ENCODE measurements around the gene ALPP. TPM values are rescaled to one million over a fixed set of nuclear protein-coding genes. Genes with fewer than 3 reads are reported as not detected.

ALPP gene
- polyA plus RNA-seq, 1 donor from 2014 or later, result not detected

DNA sequence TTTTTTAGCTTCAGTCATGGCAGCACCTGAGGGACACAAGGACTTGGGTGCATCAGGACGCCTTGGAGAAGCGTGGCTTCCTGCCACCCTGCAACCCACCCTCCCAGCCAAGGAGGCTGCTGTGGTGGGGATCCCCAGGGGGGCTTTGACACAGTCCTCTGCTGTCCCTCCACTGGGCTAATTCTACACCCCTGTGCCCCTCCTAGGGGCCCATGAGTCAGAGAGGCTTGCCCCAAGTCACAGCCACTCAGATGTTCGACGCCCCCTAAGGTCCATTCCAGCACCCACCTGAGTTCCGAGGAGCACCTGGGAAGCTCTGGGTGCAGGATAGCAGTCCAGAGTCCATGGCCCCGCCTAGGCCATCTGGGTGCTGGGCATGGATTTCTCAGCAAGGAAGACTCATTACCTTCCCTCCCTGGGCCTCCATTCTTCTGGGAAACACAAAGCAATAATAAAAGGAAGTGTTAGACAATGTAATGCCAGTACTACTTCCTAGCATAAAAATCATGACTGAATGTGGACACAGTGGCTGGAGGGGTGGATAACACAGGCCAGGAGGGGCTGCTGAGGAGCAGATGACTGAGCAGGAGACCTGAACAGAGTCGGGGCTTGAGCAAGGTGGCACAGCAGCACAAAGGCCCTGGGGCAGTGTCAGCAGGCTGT, 31.8 kb downstream of the ALPP start:
- Histone ChIP-seq H3K9me2 (ENCODE audit: insufficient read depth, low read length) (no peaks in the 10 kb centered on the region), H4K20me1 (ENCODE audit: insufficient read depth) (no peaks in the 10 kb centered on the region), H3K9ac (ENCODE audit: low read length) (no peak overlapping the region), H3K27ac (ENCODE audit: low read length) (no peak overlapping the region), H3K27me3 (ENCODE audit: insufficient read depth, low read depth, low read length) (no peaks in the 10 kb centered on the region), H3K79me2 (replicated peaks; ENCODE audit: insufficient read depth, low read length) (no peaks in the 10 kb centered on the region), H2AFZ (ENCODE audit: low read depth, low read length) (no peak overlapping the region), H3K9me3 (ENCODE audit: low read length) (no peaks in the 10 kb centered on the region), H3K4me3 (ENCODE audit: low read length) (no peak overlapping the region), H3K4me2 (ENCODE audit: low read length) (no peak overlapping the region), H3F3A (ENCODE audit: insufficient read depth, low read length, poor library complexity, severe bottlenecking) (no peaks in the 10 kb centered on the region), H3K36me3 (ENCODE audit: insufficient read depth, low read length) (no peaks in the 10 kb centered on the region)
- TF ChIP-seq, protein P1, sequence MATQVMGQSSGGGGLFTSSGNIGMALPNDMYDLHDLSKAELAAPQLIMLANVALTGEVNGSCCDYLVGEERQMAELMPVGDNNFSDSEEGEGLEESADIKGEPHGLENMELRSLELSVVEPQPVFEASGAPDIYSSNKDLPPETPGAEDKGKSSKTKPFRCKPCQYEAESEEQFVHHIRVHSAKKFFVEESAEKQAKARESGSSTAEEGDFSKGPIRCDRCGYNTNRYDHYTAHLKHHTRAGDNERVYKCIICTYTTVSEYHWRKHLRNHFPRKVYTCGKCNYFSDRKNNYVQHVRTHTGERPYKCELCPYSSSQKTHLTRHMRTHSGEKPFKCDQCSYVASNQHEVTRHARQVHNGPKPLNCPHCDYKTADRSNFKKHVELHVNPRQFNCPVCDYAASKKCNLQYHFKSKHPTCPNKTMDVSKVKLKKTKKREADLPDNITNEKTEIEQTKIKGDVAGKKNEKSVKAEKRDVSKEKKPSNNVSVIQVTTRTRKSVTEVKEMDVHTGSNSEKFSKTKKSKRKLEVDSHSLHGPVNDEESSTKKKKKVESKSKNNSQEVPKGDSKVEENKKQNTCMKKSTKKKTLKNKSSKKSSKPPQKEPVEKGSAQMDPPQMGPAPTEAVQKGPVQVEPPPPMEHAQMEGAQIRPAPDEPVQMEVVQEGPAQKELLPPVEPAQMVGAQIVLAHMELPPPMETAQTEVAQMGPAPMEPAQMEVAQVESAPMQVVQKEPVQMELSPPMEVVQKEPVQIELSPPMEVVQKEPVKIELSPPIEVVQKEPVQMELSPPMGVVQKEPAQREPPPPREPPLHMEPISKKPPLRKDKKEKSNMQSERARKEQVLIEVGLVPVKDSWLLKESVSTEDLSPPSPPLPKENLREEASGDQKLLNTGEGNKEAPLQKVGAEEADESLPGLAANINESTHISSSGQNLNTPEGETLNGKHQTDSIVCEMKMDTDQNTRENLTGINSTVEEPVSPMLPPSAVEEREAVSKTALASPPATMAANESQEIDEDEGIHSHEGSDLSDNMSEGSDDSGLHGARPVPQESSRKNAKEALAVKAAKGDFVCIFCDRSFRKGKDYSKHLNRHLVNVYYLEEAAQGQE (IDR thresholded peaks at IDR 0.05; ENCODE audit: borderline replicate concordance), result no peak
- TF ChIP-seq POLR2AphosphoS5 (IDR thresholded peaks at IDR 0.05), result no peak
- TF ChIP-seq SMC3 (conservative IDR thresholded peaks at IDR 0.05; ENCODE audit: poor library complexity), result no peak
- TF ChIP-seq MXI1 (conservative IDR thresholded peaks at IDR 0.05; ENCODE audit: poor library complexity, severe bottlenecking), result no peak
- TF ChIP-seq EP300 (conservative IDR thresholded peaks at IDR 0.05; ENCODE audit: poor library complexity, severe bottlenecking), result no peak
- TF ChIP-seq RAD21 (conservative IDR thresholded peaks at IDR 0.05), result no peak
- TF ChIP-seq, protein P2, sequence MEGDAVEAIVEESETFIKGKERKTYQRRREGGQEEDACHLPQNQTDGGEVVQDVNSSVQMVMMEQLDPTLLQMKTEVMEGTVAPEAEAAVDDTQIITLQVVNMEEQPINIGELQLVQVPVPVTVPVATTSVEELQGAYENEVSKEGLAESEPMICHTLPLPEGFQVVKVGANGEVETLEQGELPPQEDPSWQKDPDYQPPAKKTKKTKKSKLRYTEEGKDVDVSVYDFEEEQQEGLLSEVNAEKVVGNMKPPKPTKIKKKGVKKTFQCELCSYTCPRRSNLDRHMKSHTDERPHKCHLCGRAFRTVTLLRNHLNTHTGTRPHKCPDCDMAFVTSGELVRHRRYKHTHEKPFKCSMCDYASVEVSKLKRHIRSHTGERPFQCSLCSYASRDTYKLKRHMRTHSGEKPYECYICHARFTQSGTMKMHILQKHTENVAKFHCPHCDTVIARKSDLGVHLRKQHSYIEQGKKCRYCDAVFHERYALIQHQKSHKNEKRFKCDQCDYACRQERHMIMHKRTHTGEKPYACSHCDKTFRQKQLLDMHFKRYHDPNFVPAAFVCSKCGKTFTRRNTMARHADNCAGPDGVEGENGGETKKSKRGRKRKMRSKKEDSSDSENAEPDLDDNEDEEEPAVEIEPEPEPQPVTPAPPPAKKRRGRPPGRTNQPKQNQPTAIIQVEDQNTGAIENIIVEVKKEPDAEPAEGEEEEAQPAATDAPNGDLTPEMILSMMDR (IDR thresholded peaks at IDR 0.05; ENCODE audit: poor library complexity, severe bottlenecking), result no peak
- TF ChIP-seq TAF1 (IDR thresholded peaks at IDR 0.05; ENCODE audit: low read depth), result no peak
- TF ChIP-seq EZH2 (IDR thresholded peaks at IDR 0.05; ENCODE audit: borderline replicate concordance, insufficient read depth, low read length, poor library complexity, severe bottlenecking), result no peak

DNA sequence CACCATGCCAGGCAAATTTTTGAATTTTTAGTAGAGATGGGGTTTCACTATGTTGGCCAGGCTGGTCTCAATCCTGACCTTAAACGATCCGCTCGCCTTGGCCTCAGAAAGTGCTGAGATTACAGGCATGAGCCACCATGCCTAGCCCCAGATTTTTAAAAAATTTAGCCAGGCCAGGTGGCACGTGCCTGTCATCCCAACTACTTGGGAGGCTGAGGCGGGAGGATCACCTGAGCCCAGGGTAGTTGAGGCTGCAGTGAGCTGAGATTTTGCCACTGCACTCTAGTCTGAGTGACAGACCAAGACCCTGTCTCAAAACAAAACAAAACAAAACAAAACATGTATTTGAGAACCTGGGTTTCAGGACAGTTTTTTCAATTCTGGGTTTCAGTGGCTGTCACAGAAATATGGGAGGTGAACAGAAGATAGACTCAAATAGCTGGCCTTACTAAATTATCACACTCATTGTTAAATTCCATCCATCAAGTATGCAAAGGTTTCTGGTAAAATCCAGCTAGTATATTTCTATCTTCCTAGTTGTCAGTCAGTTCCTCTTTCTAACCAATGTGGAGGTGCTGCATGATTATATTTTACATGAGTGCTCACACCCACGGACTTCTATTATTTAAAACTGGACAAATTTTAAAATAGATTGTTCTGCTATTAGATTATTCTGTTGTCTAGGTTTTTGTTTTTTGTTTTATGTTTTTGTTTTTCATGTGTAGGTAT, 33.5 kb downstream of the ALPP start:
- Histone ChIP-seq H3K27ac (ENCODE audit: low read length) (no peak overlapping the region), H3K4me3 (ENCODE audit: low read length) (no peak overlapping the region), H2AFZ (ENCODE audit: low read depth, low read length) (no peak overlapping the region), H3K9ac (ENCODE audit: low read length) (no peak overlapping the region), H3F3A (ENCODE audit: insufficient read depth, low read length, poor library complexity, severe bottlenecking) (no peaks in the 10 kb centered on the region), H4K20me1 (ENCODE audit: insufficient read depth) (no peaks in the 10 kb centered on the region), H3K79me2 (replicated peaks; ENCODE audit: insufficient read depth, low read length) (no peaks in the 10 kb centered on the region), H3K4me2 (ENCODE audit: low read length) (no peak overlapping the region), H3K9me2 (ENCODE audit: insufficient read depth, low read length) (no peaks in the 10 kb centered on the region), H3K9me3 (ENCODE audit: low read length) (no peaks in the 10 kb centered on the region), H3K27me3 (ENCODE audit: insufficient read depth, low read depth, low read length) (peaks cover 6% of the 10 kb centered on the region), H3K36me3 (ENCODE audit: insufficient read depth, low read length) (no peaks in the 10 kb centered on the region)
- TF ChIP-seq RAD21 (conservative IDR thresholded peaks at IDR 0.05), result no peak
- no peak for TF ChIP-seq TAF1 (IDR thresholded peaks at IDR 0.05; ENCODE audit: low read depth)
- no peak for TF ChIP-seq EP300 (conservative IDR thresholded peaks at IDR 0.05; ENCODE audit: poor library complexity, severe bottlenecking)
- TF ChIP-seq POLR2AphosphoS5 (IDR thresholded peaks at IDR 0.05), result no peak
- TF ChIP-seq, protein P1 (IDR thresholded peaks at IDR 0.05; ENCODE audit: borderline replicate concordance), result no peak
- no peak for TF ChIP-seq SMC3 (conservative IDR thresholded peaks at IDR 0.05; ENCODE audit: poor library complexity)
- TF ChIP-seq, protein P2 (IDR thresholded peaks at IDR 0.05; ENCODE audit: poor library complexity, severe bottlenecking), result no peak
- no peak for TF ChIP-seq EZH2 (IDR thresholded peaks at IDR 0.05; ENCODE audit: borderline replicate concordance, insufficient read depth, low read length, poor library complexity, severe bottlenecking)
- TF ChIP-seq MXI1 (conservative IDR thresholded peaks at IDR 0.05; ENCODE audit: poor library complexity, severe bottlenecking), result no peak

All from neural cell (in vitro differentiated cells).